Bronchial smooth muscle cell (primary cell): Measurements from ENCODE around the gene PHAX. TPM values are rescaled to one million over a fixed set of nuclear protein-coding genes. Genes with fewer than 3 reads are reported as not detected.

Experiments used
- total RNA-seq: library from RNA; depleted of rRNA; stranded (reverse); fragments of >200 nt; gene quantifications from 2 replicates; pipeline ENCODE4 v1.2.1, GENCODE V29; 2014

Gene PHAX, protein sequence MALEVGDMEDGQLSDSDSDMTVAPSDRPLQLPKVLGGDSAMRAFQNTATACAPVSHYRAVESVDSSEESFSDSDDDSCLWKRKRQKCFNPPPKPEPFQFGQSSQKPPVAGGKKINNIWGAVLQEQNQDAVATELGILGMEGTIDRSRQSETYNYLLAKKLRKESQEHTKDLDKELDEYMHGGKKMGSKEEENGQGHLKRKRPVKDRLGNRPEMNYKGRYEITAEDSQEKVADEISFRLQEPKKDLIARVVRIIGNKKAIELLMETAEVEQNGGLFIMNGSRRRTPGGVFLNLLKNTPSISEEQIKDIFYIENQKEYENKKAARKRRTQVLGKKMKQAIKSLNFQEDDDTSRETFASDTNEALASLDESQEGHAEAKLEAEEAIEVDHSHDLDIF
- 36.6 and 60.2 TPM in 2 replicates for total RNA-seq

GRCh38 chr5:126600631-126601511 lies at the start of gene PHAX:
PHAX (plus strand) TSS chr5:126600947; CDS start chr5:126600963, 16 bp downstream.

DNA sequence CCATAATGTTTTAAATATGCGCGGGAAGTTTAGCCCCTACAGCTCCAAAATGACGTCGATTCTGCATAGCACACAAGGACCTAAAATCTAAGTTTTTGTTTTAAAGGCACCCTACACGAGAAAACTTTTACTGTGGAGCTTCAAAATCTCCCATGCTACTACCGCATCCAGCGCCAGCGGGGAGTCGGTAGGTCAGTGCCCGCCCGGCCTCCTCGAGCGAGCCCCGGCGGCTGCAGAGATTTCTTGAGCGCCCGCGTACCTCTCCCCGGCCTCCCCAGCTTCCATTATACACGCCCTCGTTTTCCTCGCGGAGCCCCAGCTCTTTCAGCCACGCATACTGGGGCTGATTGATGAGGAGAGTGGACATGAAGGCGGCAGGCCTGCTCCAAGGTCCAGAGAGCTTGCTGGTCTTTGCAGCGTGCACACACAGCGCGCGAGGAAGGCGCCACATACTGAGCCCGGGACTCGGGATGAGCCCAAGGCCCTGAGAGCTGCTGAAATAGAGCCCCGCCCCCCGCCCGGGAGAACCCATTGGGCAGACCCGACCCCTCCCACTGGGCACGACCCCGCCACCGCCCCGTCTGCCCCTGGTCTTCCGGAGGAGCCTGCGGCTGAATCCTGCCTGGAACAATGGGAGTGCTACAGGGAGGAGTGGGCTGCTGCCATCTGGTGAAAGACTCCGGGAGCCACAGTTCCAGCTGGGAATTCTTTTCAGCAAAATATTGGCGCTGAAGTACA lies 5.8 kb upstream of the PHAX start, which contains the start of gene ALDH7A1:
TSS of gene ALDH7A1 (minus strand) at position 472 of the 738 bp plus-strand sequence. CDS start at position 451, 21 bp downstream.

Other genes with a start within 250 kb of the PHAX start
- 1.6 and 8.0 TPM in 2 replicates for gene GRAMD2B, start 177.5 kb upstream of the PHAX start, total RNA-seq
- 52.8 and 59.6 TPM in 2 replicates for gene ALDH7A1, start 5.7 kb upstream of the PHAX start, total RNA-seq
- gene LMNB1, start 176.2 kb downstream of the PHAX start, total RNA-seq: 9.1 and 11.7 TPM in 2 replicates